HepG2 (cell line): Measurements from ENCODE around the gene PCGF3. TPM values are rescaled to one million over a fixed set of nuclear protein-coding genes. Genes with fewer than 3 reads are reported as not detected.

Source experiments
- BRCA1 ChIP-seq: sonication (generic); formaldehyde crosslinking; IDR thresholded peaks from 2 replicates; pipeline ENCODE4 v1.4.0; 2020; ENCODE audit warnings: missing genetic modification reagents
- GFI1 ChIP-seq: sonication (generic); formaldehyde crosslinking; IDR thresholded peaks from 2 replicates; pipeline ENCODE4 v1.5.0; 2020; ENCODE audit warnings: missing genetic modification reagents, mild to moderate bottlenecking, borderline replicate concordance
- IKZF4 ChIP-seq: sonication (generic); formaldehyde crosslinking; IDR thresholded peaks from 2 replicates; pipeline ENCODE4 v1.5.1; 2020; ENCODE audit warnings: borderline replicate concordance, mild to moderate bottlenecking, low read depth, missing genetic modification reagents; ENCODE audit errors: not compliant biosample characterization
- JUN ChIP-seq: sonication (generic); formaldehyde crosslinking; IDR thresholded peaks from 2 replicates; pipeline ENCODE4 v1.4.0; 2020; ENCODE audit warnings: mild to moderate bottlenecking, missing genetic modification reagents
- PAX8 ChIP-seq: sonication (generic); formaldehyde crosslinking; IDR thresholded peaks from 2 replicates; pipeline ENCODE4 v1.8.0; 2022; ENCODE audit warnings: mild to moderate bottlenecking, missing genetic modification reagents, borderline replicate concordance
- ZNF256 ChIP-seq: sonication (generic); formaldehyde crosslinking; conservative IDR thresholded peaks from 2 replicates; pipeline ENCODE4 v1.4.0; 2020; ENCODE audit warnings: missing genetic modification reagents
- ZNF317 ChIP-seq: sonication (generic); formaldehyde crosslinking; IDR thresholded peaks from 2 replicates; pipeline ENCODE4 v1.5.0; 2020; ENCODE audit warnings: mild to moderate bottlenecking, missing genetic modification reagents
- ZNF83 ChIP-seq: sonication (generic); formaldehyde crosslinking; IDR thresholded peaks from 2 replicates; pipeline ENCODE4 v1.4.0; 2020; ENCODE audit warnings: missing genetic modification reagents, mild to moderate bottlenecking, borderline replicate concordance
- polyA plus RNA-seq, 8 experiments: library from polyadenylated mRNA; depleted of rRNA in 3 of 8; stranded (reverse) in 7 of 8; unstranded in 1 of 8; fragments of >200 nt; fragmentation: Illumina TruSeq in 4 of 8; extraction: Trizol in 4 of 8; gene quantifications; 2 replicates each; pipeline versions ENCODE4 v1.2.1 to v1.2.3, GENCODE V29; 2011 to 2016; ENCODE audit warnings: low read depth in 4 of 8, missing spikeins in 1 of 8, mixed read lengths in 1 of 8; ENCODE audit not compliant: insufficient read depth in 1 of 8
- total RNA-seq, 5 experiments: library from RNA; depleted of rRNA; stranded (reverse); fragments of >200 nt; fragmentation: Illumina TruSeq; extraction: Trizol; gene quantifications; 2 replicates each; pipeline ENCODE4 v1.2.3, GENCODE V29; 2016; ENCODE audit warnings: low read depth in 1 of 5
- TF ChIP-seq, protein P1 (sequence below): sonication (generic); formaldehyde crosslinking; IDR thresholded peaks from 2 replicates; pipeline ENCODE4 v1.5.1; 2020; ENCODE audit warnings: mild to moderate bottlenecking, missing genetic modification reagents, moderate library complexity
- TF ChIP-seq, protein P2 (sequence below): sonication (generic); formaldehyde crosslinking; IDR thresholded peaks from 2 replicates; pipeline ENCODE4 v1.4.0; 2020; ENCODE audit warnings: mild to moderate bottlenecking, missing genetic modification reagents, borderline replicate concordance
- TF ChIP-seq, protein P3 (sequence below): sonication (generic); formaldehyde crosslinking; IDR thresholded peaks from 2 replicates; pipeline ENCODE4 v1.4.0; 2020; ENCODE audit warnings: mild to moderate bottlenecking, missing genetic modification reagents
- TF ChIP-seq, protein P4 (sequence below): sonication (generic); formaldehyde crosslinking; IDR thresholded peaks from 2 replicates; pipeline ENCODE4 v1.8.0; 2022; ENCODE audit warnings: mild to moderate bottlenecking, missing genetic modification reagents
- TF ChIP-seq, protein P5 (sequence below): sonication (generic); formaldehyde crosslinking; IDR thresholded peaks from 2 replicates; pipeline ENCODE4 v1.8.0; 2022; ENCODE audit warnings: missing genetic modification reagents, mild to moderate bottlenecking, moderate library complexity, borderline replicate concordance

The PCGF3 gene
- total and polyA plus RNA-seq, 2 of the 13 experiments (the other 11 are each of a cell fraction or from before 2014, with no cell fraction given), result 28.6 to 66.2 TPM

DNA sequence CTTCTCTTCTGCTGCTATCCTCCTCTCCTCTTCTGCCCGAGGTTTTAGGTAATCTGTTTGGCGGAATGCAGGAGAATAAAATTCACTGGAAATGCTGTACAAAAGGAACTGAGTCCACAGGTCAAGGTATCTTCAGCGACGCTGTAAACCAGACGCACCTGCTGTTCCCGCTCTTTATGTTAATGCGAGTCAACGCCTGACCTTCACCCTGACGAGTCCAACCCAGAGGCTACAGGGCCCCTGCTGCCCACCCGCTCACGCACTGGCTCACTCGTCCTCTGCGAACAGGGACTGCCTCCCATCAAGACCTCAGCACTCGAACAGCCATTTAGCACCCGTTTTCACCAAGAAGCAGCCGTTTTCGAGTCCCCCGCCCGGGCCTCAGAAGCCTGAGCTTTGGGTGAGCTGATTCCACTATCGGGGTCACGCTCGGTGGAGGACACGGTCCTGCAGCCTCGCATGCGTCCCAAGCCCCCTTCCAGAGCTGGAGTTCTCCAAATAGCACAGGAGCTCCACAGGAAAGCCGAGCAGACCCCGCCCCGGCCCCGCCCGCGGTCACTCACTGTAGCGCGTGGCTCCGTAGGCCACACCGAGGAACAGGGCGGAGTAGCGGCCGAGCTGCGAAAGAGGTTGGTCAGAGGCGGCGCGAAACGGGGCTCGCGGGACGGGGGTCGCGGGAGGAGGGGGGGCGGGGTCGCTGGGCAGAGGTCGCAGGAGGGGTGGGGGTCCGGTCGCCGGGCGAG lies 32.1 kb upstream of the PCGF3 start (continued):
- TF ChIP-seq, protein P1, sequence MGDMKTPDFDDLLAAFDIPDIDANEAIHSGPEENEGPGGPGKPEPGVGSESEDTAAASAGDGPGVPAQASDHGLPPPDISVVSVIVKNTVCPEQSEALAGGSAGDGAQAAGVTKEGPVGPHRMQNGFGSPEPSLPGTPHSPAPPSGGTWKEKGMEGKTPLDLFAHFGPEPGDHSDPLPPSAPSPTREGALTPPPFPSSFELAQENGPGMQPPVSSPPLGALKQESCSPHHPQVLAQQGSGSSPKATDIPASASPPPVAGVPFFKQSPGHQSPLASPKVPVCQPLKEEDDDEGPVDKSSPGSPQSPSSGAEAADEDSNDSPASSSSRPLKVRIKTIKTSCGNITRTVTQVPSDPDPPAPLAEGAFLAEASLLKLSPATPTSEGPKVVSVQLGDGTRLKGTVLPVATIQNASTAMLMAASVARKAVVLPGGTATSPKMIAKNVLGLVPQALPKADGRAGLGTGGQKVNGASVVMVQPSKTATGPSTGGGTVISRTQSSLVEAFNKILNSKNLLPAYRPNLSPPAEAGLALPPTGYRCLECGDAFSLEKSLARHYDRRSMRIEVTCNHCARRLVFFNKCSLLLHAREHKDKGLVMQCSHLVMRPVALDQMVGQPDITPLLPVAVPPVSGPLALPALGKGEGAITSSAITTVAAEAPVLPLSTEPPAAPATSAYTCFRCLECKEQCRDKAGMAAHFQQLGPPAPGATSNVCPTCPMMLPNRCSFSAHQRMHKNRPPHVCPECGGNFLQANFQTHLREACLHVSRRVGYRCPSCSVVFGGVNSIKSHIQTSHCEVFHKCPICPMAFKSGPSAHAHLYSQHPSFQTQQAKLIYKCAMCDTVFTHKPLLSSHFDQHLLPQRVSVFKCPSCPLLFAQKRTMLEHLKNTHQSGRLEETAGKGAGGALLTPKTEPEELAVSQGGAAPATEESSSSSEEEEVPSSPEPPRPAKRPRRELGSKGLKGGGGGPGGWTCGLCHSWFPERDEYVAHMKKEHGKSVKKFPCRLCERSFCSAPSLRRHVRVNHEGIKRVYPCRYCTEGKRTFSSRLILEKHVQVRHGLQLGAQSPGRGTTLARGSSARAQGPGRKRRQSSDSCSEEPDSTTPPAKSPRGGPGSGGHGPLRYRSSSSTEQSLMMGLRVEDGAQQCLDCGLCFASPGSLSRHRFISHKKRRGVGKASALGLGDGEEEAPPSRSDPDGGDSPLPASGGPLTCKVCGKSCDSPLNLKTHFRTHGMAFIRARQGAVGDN (CRISPR knock-in tag), result peak; percentile 36
- TF ChIP-seq ZNF256 (CRISPR knock-in tag) (no peak), BRCA1 (CRISPR knock-in tag) (no peak), JUN (CRISPR knock-in tag) (peak; percentile 58; the same call in 1 of the 2 replicates), IKZF4 (CRISPR knock-in tag) (no peak), ZNF83 (CRISPR knock-in tag) (no peak), ZNF317 (CRISPR knock-in tag) (no peak), PAX8 (CRISPR knock-in tag) (0 out of 2 replicates have a peak, but pooled peaks have one; percentile 5), GFI1 (no peak)
- TF ChIP-seq, protein P2, sequence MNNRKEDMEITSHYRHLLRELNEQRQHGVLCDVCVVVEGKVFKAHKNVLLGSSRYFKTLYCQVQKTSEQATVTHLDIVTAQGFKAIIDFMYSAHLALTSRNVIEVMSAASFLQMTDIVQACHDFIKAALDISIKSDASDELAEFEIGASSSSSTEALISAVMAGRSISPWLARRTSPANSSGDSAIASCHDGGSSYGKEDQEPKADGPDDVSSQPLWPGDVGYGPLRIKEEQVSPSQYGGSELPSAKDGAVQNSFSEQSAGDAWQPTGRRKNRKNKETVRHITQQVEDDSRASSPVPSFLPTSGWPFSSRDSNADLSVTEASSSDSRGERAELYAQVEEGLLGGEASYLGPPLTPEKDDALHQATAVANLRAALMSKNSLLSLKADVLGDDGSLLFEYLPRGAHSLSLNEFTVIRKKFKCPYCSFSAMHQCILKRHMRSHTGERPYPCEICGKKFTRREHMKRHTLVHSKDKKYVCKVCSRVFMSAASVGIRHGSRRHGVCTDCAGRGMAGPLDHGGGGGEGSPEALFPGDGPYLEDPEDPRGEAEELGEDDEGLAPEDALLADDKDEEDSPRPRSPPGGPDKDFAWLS (CRISPR knock-in tag), result no peak
- TF ChIP-seq, protein P3, sequence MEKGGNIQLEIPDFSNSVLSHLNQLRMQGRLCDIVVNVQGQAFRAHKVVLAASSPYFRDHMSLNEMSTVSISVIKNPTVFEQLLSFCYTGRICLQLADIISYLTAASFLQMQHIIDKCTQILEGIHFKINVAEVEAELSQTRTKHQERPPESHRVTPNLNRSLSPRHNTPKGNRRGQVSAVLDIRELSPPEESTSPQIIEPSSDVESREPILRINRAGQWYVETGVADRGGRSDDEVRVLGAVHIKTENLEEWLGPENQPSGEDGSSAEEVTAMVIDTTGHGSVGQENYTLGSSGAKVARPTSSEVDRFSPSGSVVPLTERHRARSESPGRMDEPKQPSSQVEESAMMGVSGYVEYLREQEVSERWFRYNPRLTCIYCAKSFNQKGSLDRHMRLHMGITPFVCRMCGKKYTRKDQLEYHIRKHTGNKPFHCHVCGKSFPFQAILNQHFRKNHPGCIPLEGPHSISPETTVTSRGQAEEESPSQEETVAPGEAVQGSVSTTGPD (CRISPR knock-in tag), result no peak
- TF ChIP-seq, protein P4, sequence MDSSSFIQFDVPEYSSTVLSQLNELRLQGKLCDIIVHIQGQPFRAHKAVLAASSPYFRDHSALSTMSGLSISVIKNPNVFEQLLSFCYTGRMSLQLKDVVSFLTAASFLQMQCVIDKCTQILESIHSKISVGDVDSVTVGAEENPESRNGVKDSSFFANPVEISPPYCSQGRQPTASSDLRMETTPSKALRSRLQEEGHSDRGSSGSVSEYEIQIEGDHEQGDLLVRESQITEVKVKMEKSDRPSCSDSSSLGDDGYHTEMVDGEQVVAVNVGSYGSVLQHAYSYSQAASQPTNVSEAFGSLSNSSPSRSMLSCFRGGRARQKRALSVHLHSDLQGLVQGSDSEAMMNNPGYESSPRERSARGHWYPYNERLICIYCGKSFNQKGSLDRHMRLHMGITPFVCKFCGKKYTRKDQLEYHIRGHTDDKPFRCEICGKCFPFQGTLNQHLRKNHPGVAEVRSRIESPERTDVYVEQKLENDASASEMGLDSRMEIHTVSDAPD (CRISPR knock-in tag), result no peak
- TF ChIP-seq, protein P5, sequence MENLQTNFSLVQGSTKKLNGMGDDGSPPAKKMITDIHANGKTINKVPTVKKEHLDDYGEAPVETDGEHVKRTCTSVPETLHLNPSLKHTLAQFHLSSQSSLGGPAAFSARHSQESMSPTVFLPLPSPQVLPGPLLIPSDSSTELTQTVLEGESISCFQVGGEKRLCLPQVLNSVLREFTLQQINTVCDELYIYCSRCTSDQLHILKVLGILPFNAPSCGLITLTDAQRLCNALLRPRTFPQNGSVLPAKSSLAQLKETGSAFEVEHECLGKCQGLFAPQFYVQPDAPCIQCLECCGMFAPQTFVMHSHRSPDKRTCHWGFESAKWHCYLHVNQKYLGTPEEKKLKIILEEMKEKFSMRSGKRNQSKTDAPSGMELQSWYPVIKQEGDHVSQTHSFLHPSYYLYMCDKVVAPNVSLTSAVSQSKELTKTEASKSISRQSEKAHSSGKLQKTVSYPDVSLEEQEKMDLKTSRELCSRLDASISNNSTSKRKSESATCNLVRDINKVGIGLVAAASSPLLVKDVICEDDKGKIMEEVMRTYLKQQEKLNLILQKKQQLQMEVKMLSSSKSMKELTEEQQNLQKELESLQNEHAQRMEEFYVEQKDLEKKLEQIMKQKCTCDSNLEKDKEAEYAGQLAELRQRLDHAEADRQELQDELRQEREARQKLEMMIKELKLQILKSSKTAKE, result peak; percentile 33; the same call in 1 of the 2 replicates
